Activated CD8-positive, alpha-beta memory T cell treated with anti-CD3 and anti-CD28 coated beads, Interleukin-2, amount 50 U/mL, for 4 hours (primary cell): ENCODE measurements around the gene SPINT1.

Experiments used
- DNase-seq: peaks from one replicate; pipeline ENCODE4 v3.0.0-alpha.2; 2020

SPINT1 gene

GRCh38 chr15:40863660-40864270 lies 19.9 kb downstream of the SPINT1 start:
- no peak for DNase-seq

- DNase-seq: no peak
Measured at GRCh38 chr15:40867199-40867598, 23.4 kb downstream of the SPINT1 start.

GRCh38 chr15:40869686-40870085 lies 25.8 kb downstream of the SPINT1 start:
- no peak for DNase-seq

- DNase-seq: no peak
Measured at GRCh38 chr15:40870716-40871115, 26.9 kb downstream of the SPINT1 start.

- no peak for DNase-seq
Measured at GRCh38 chr15:40871749-40872617, 28.1 kb downstream of the SPINT1 start.

- DNase-seq: no peak
Measured at GRCh38 chr15:40872791-40873693, 29.2 kb downstream of the SPINT1 start.

- peak; percentile 57 for DNase-seq
Measured at GRCh38 chr15:40873694-40874561, 30.1 kb downstream of the SPINT1 start, which contains the start of gene RHOV. Gene RHOV (minus strand): TSS chr15:40874234. CDS start chr15:40874139, 95 bp downstream.

GRCh38 chr15:40875991-40876730 lies 32.3 kb downstream of the SPINT1 start:
- no peak for DNase-seq

GRCh38 chr15:40877694-40878093 lies 33.8 kb downstream of the SPINT1 start:
- DNase-seq: no peak

GRCh38 chr15:40878785-40879184 lies 34.9 kb downstream of the SPINT1 start:
- DNase-seq: no peak

GRCh38 chr15:40879609-40880008 lies 35.8 kb downstream of the SPINT1 start:
- no peak for DNase-seq

- no peak for DNase-seq
Measured at GRCh38 chr15:40881351-40881750, 37.5 kb downstream of the SPINT1 start.

GRCh38 chr15:40886586-40886985 lies 42.7 kb downstream of the SPINT1 start:
- DNase-seq: no peak

- no peak for DNase-seq
Measured at GRCh38 chr15:40889112-40889511, 45.3 kb downstream of the SPINT1 start.

GRCh38 chr15:40891138-40891537 lies 47.3 kb downstream of the SPINT1 start:
- DNase-seq: no peak

GRCh38 chr15:40891810-40892446 lies 48.1 kb downstream of the SPINT1 start:
- DNase-seq: peak; percentile 31

- no peak for DNase-seq
Measured at GRCh38 chr15:40892447-40893012, 48.7 kb downstream of the SPINT1 start.

- no peak for DNase-seq
Measured at GRCh38 chr15:40893019-40893670, 49.3 kb downstream of the SPINT1 start.

GRCh38 chr15:40893733-40894680 lies 50.2 kb downstream of the SPINT1 start, which contains the start of gene VPS18:
Gene VPS18 (plus strand): TSS chr15:40894450. CDS start chr15:40894769, 319 bp downstream.
- DNase-seq: peak; percentile 99
